Embryonic facial prominence (tissue), 1 donor: ENCODE measurements around the gene FBXW9.
"Not testable (repeated sequence)": the region's sequence is repeated elsewhere in the genome, so short reads cannot be mapped to it uniquely, and the experiment has no call there.

Experiments used
- DNase-seq: peaks from one replicate; pipeline ENCODE4 v3.0.0-alpha.2; 2016; ENCODE audit errors: extremely low spot score

The FBXW9 gene

GRCh38 chr19:12681074-12681987, 15.1 kb downstream of the FBXW9 start, which contains the start of gene DHPS:
DHPS (minus strand) TSS chr19:12681880; CDS start chr19:12681766, 114 bp downstream.
- DNase-seq, result peak; percentile 96

- DNase-seq, result no peak
These were observed 16.4 kb downstream of the FBXW9 start for GRCh38 chr19:12680034-12680433.

GRCh38 chr19:12678039-12678438, 18.4 kb downstream of the FBXW9 start:
- DNase-seq, result not testable (repeated sequence)

- DNase-seq, result no peak
These were observed 19.5 kb downstream of the FBXW9 start for GRCh38 chr19:12676928-12677327.

- no peak for DNase-seq
These were observed 20.0 kb downstream of the FBXW9 start for GRCh38 chr19:12676384-12676792.

- DNase-seq, result no peak
These were observed 20.5 kb downstream of the FBXW9 start for GRCh38 chr19:12675940-12676339.

- DNase-seq, result no peak
These were observed 21.0 kb downstream of the FBXW9 start for GRCh38 chr19:12675399-12675798.

- no peak for DNase-seq
These were observed 23.7 kb downstream of the FBXW9 start for GRCh38 chr19:12672744-12673143.

- DNase-seq, result no peak
These were observed 26.1 kb downstream of the FBXW9 start for GRCh38 chr19:12670159-12670928.

GRCh38 chr19:12669270-12670158, 26.9 kb downstream of the FBXW9 start:
- peak; percentile 70 for DNase-seq

GRCh38 chr19:12668932-12669269, 27.5 kb downstream of the FBXW9 start:
- no peak for DNase-seq

- DNase-seq, result no peak
These were observed 28.1 kb downstream of the FBXW9 start for GRCh38 chr19:12668346-12668745.

GRCh38 chr19:12667731-12668302, 28.6 kb downstream of the FBXW9 start:
- DNase-seq, result no peak

GRCh38 chr19:12666265-12667048, 30.0 kb downstream of the FBXW9 start, which contains the start of the genes MAN2B1 and WDR83:
MAN2B1 (minus strand) TSS chr19:12666742; CDS start chr19:12666701, 41 bp downstream.
WDR83 (plus strand) TSS chr19:12666807; CDS start chr19:12669791, 2,984 bp downstream.
- DNase-seq, result no peak

- no peak for DNase-seq
These were observed 30.7 kb downstream of the FBXW9 start for GRCh38 chr19:12665671-12666264.

GRCh38 chr19:12665281-12665573, 31.2 kb downstream of the FBXW9 start:
- no peak for DNase-seq

- DNase-seq, result no peak
These were observed 31.8 kb downstream of the FBXW9 start for GRCh38 chr19:12664406-12665280.

GRCh38 chr19:12660980-12661379, 35.5 kb downstream of the FBXW9 start:
- no peak for DNase-seq

GRCh38 chr19:12657966-12658365, 38.5 kb downstream of the FBXW9 start:
- no peak for DNase-seq
